Neural progenitor cell (in vitro differentiated cells): ENCODE results near the gene KLHL30.

Source experiments
- EZH2 ChIP-seq: fragments of 200-600 bp; sonication (generic); IDR thresholded peaks from 2 replicates; pipeline ENCODE4 v1.6.1; 2017; ENCODE audit warnings: antibody characterized with exemption, mild to moderate bottlenecking, moderate library complexity
- EZH2phosphoT487 ChIP-seq: fragments of 200-600 bp; sonication (generic); IDR thresholded peaks from 2 replicates; pipeline ENCODE4 v1.6.1; 2017; ENCODE audit warnings: antibody characterized with exemption
- TF ChIP-seq, protein P1 (sequence below): fragments of 200-600 bp; sonication (generic); IDR thresholded peaks from 2 replicates; pipeline ENCODE4 v1.5.1; 2017; ENCODE audit warnings: antibody characterized with exemption, mild to moderate bottlenecking

GRCh38 chr2:238151205-238151604, 12.7 kb downstream of the KLHL30 start:
- no peak for TF ChIP-seq EZH2
- TF ChIP-seq, protein P1, sequence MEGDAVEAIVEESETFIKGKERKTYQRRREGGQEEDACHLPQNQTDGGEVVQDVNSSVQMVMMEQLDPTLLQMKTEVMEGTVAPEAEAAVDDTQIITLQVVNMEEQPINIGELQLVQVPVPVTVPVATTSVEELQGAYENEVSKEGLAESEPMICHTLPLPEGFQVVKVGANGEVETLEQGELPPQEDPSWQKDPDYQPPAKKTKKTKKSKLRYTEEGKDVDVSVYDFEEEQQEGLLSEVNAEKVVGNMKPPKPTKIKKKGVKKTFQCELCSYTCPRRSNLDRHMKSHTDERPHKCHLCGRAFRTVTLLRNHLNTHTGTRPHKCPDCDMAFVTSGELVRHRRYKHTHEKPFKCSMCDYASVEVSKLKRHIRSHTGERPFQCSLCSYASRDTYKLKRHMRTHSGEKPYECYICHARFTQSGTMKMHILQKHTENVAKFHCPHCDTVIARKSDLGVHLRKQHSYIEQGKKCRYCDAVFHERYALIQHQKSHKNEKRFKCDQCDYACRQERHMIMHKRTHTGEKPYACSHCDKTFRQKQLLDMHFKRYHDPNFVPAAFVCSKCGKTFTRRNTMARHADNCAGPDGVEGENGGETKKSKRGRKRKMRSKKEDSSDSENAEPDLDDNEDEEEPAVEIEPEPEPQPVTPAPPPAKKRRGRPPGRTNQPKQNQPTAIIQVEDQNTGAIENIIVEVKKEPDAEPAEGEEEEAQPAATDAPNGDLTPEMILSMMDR = no peak
- TF ChIP-seq EZH2phosphoT487 = no peak
